Uterus (tissue), 2 donors: Measurements from ENCODE around the gene GPR22.

ENCODE experiments used
- CTCF ChIP-seq, 4 experiments: fragments of 200-600 bp in 2 of 4; fragments of 450-650 bp in 2 of 4; sonication (generic) in 2 of 4; IDR thresholded peaks; one replicate each; pipeline ENCODE4 v1.5.1; 2016 to 2019; ENCODE audit warnings: antibody characterized with exemption in 4 of 4, mild to moderate bottlenecking in 2 of 4, moderate library complexity in 1 of 4
- POLR2A ChIP-seq, 2 donors: fragments of 450-650 bp; IDR thresholded peaks; one replicate each; pipeline ENCODE4 v1.6.1; 2016; ENCODE audit warnings: antibody characterized with exemption in 2 of 2, mild to moderate bottlenecking in 1 of 2, moderate library complexity in 1 of 2

- TF ChIP-seq POLR2A (IDR thresholded peaks at IDR 0.05) (no peak), CTCF (IDR thresholded peaks at IDR 0.05) (no peak)
These were observed 39.8 kb upstream of the GPR22 start for GRCh38 chr7:107430057-107430456.
